ENCODE results near the gene THRA.
A peak's percentile ranks its signal among the peaks of the same experiment; 100 is the strongest.

Gene THRA

GRCh38 chr17:40067710-40068109 lies 4.9 kb downstream of the THRA start:
- no peak for TF ChIP-seq CTCF (IDR thresholded peaks at IDR 0.05; ENCODE audit: low read depth, low read length)
- H3K4me3 ChIP-seq (ENCODE audit: low read depth, low read length): no peak overlapping the region

GRCh38 chr17:40068129-40068581 lies 5.4 kb downstream of the THRA start:
- H3K4me3 ChIP-seq (ENCODE audit: low read depth, low read length): peak overlapping the region; percentile 50
- no peak for TF ChIP-seq CTCF (IDR thresholded peaks at IDR 0.05; ENCODE audit: low read depth, low read length)

- H3K4me3 ChIP-seq (ENCODE audit: low read depth, low read length): peak overlapping the region; percentile 50
- no peak for TF ChIP-seq CTCF (IDR thresholded peaks at IDR 0.05; ENCODE audit: low read depth, low read length)
Observed at GRCh38 chr17:40068584-40068916, 5.8 kb downstream of the THRA start.

DNA sequence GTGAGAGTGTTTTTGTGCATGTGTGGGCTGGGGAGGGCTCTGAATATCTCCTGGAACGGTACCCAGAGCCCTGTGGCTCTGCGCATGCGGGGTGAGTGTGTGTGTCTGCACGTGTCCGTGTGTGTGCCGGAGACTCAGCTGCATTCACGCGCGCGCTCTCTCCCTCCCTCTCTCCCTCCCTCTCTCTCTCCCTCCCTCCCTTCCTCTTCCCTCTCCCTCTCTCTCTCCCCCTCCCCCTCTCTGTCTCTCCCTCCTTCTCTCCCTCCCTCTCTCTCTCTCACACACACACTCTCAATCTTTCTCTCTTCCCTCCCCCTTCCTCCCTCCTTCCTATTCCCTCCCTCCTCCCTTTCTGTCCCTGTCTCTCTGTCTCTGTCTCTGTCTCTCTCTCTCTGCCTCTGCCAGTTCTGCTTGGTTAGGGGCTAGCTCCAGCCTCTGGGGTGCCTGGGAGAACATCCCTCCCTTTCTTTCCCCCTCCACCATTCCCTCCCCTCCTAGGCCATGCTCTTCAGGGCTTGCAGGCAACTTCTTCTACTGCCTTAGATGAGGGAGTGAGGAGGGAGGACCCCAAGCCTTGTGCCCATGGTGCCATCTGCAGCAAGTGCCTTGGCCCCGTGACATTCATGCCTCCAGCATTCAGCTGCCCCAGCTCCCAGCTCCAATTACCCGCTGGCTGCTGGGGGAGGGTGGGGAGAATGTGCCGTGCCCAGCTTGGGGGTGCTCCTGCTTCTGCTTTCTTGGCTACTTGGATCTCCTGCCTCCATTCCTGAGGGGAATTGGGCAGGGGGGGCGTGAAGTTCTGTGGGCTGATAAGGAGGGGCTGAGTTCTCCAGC lies 6.4 kb downstream of the THRA start:
- peak overlapping the region; percentile 50 for H3K4me3 ChIP-seq (ENCODE audit: low read depth, low read length)
- TF ChIP-seq CTCF (IDR thresholded peaks at IDR 0.05; ENCODE audit: low read depth, low read length): no peak

DNA sequence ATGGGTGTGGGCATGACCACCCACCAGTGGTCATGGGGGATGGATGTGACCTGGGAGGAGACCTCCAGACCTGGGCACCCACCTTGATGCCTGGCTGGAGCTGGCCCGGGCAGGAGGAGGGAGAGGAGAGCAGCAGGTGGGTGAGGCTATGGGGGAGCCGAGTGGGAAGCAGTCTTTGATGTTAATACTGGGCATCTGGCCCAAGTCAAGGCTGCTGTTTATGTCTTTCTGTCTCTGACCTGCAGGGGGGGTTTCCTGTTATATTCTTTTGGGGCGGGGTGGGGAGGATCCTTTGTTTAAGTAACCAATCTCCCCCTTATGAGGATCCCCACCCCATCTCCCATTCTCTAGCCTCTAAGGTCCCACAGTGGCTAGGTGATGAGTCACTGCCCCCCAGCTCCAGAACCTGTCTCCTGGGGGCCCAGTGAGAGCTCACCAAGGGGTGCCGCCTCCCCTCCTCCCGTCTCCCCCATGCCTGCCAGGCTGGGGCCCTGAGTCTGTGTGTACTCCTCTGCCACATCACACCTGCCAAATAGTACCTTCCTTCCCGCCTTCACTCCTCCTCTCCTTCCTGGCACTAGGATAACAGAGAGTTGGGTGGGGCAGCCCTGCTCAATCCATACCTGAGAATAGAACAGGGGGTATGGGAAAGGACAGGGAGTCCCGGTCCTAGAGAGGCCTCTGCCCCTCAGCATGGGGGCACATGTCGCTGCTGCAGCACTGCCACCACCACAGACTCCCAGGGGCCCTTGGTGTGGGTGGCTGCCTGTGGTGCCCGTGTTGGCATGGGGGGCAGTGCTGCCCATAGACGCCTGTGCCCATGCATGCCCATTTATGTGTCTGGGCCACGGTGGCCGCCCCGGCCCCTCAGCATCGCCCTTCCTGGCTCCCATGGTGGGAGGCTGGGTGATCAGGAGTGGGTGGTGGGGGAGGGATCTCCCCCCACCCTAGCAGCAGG lies 7.3 kb downstream of the THRA start:
- H3K4me3 ChIP-seq (ENCODE audit: low read depth, low read length): no peak overlapping the region
- peak; percentile 45; the same call in 1 of the 2 replicates for TF ChIP-seq CTCF (IDR thresholded peaks at IDR 0.05; ENCODE audit: low read depth, low read length)

DNA sequence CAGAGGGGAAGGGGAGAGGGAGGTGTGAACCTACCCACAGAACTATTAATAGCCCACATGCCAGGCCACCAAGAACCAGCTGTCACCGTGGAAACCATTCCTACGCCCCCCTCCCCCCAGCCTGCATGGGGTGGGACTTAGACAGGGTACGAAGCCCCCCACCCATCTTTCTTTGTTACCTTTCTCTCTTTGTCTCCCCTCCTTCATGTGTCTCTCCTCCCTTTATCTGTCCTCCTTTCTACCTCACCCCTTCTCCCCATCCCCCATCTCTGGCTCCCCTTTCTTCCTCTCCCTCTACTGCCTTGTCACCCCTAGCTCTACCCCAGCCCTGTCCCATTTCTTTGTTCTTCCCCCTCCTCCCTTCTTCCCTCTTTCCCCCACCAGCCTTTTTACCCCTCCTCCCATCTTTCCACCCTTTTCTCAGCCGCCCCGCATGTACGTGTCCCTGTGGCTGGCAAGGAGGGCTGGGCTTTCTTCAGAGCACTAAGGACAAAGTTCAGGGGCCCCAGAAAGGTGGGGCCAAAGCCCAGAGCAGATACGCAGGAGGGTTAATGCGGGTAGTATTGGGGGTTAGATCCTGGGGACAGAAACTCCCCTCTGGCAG lies 8.0 kb downstream of the THRA start:
- no peak overlapping the region for H3K4me3 ChIP-seq (ENCODE audit: low read depth, low read length)
- TF ChIP-seq CTCF (IDR thresholded peaks at IDR 0.05; ENCODE audit: low read depth, low read length): no peak
